Measurements from ENCODE around the gene POLL. TPM values are rescaled to one million over a fixed set of nuclear protein-coding genes. Genes with fewer than 3 reads are reported as not detected.

POLL gene
- total RNA-seq, 1 donor from 2014 or later = 27.8 TPM

GRCh38 chr10:101613646-101614045 is 25.6 kb upstream of the POLL start:
- Mint-ChIP-seq H3K4me3 (ENCODE audit: unreplicated experiment) (no peak overlapping the region), H3K9me3 (ENCODE audit: unreplicated experiment) (no peaks in the 10 kb centered on the region), H3K27me3 (ENCODE audit: low read depth, unreplicated experiment) (no peaks in the 10 kb centered on the region), H3K27ac (ENCODE audit: unreplicated experiment) (no peak overlapping the region), H3K36me3 (ENCODE audit: low read depth, unreplicated experiment) (peaks cover 30% of the 10 kb centered on the region), H3K4me1 (ENCODE audit: low read depth, unreplicated experiment) (peaks cover 20% of the 10 kb centered on the region)
- DNase-seq (ENCODE audit: low read depth) (no peak), FAIRE-seq (no peak)
- Histone ChIP-seq H3K36me3 (ENCODE audit: insufficient read depth, low read length) (peaks cover 2% of the 10 kb centered on the region), H3K79me2 (ENCODE audit: insufficient read depth, low read length) (no peaks in the 10 kb centered on the region), H3K27ac (ENCODE audit: low read depth, low read length) (no peak overlapping the region), H4K20me1 (ENCODE audit: insufficient read depth, low read length) (peaks cover 17% of the 10 kb centered on the region), H3K4me2 (ENCODE audit: low read length) (no peak overlapping the region), H3K4me3 (ENCODE audit: insufficient read depth, low read depth, low read length) (no peak overlapping the region), H2AFZ (ENCODE audit: low read depth, low read length) (no peak overlapping the region), H3K4me1 (ENCODE audit: insufficient read depth, low read length) (peaks cover 6% of the 10 kb centered on the region), H3K9ac (ENCODE audit: low read length) (no peak overlapping the region), H3K27me3 (ENCODE audit: insufficient read depth, low read length) (no peaks in the 10 kb centered on the region), H3K9me3 (ENCODE audit: insufficient read depth, low read depth, low read length) (no peaks in the 10 kb centered on the region)
- no peak for TF ChIP-seq EZH2 (IDR thresholded peaks at IDR 0.05; ENCODE audit: insufficient read depth, low read length)
- TF ChIP-seq CTCF (IDR thresholded peaks at IDR 0.05; ENCODE audit: insufficient read depth, low read depth, low read length) = no peak

GRCh38 chr10:101612872-101613271 is 24.8 kb upstream of the POLL start:
- Histone ChIP-seq H2AFZ (ENCODE audit: low read depth, low read length) (no peak overlapping the region), H3K27me3 (ENCODE audit: insufficient read depth, low read length) (no peaks in the 10 kb centered on the region), H3K4me2 (ENCODE audit: low read length) (no peak overlapping the region), H3K4me3 (ENCODE audit: insufficient read depth, low read depth, low read length) (no peak overlapping the region), H3K79me2 (ENCODE audit: insufficient read depth, low read length) (no peaks in the 10 kb centered on the region), H3K4me1 (ENCODE audit: insufficient read depth, low read length) (peaks cover 6% of the 10 kb centered on the region), H3K27ac (ENCODE audit: low read depth, low read length) (no peak overlapping the region), H3K9me3 (ENCODE audit: insufficient read depth, low read depth, low read length) (no peaks in the 10 kb centered on the region), H3K9ac (ENCODE audit: low read length) (no peak overlapping the region), H3K36me3 (ENCODE audit: insufficient read depth, low read length) (peaks cover 10% of the 10 kb centered on the region), H4K20me1 (ENCODE audit: insufficient read depth, low read length) (peaks cover 15% of the 10 kb centered on the region)
- TF ChIP-seq CTCF (IDR thresholded peaks at IDR 0.05; ENCODE audit: insufficient read depth, low read depth, low read length) = no peak
- TF ChIP-seq EZH2 (IDR thresholded peaks at IDR 0.05; ENCODE audit: insufficient read depth, low read length) = no peak
- Mint-ChIP-seq H3K4me3 (ENCODE audit: unreplicated experiment) (no peak overlapping the region), H3K27me3 (ENCODE audit: low read depth, unreplicated experiment) (no peaks in the 10 kb centered on the region), H3K4me1 (ENCODE audit: low read depth, unreplicated experiment) (peaks cover 21% of the 10 kb centered on the region), H3K27ac (ENCODE audit: unreplicated experiment) (no peak overlapping the region), H3K9me3 (ENCODE audit: unreplicated experiment) (no peaks in the 10 kb centered on the region), H3K36me3 (ENCODE audit: low read depth, unreplicated experiment) (peaks cover 29% of the 10 kb centered on the region)
- DNase-seq (ENCODE audit: low read depth) (no peak), FAIRE-seq (no peak)

GRCh38 chr10:101612086-101612485 is 24.0 kb upstream of the POLL start:
- Mint-ChIP-seq H3K9me3 (ENCODE audit: unreplicated experiment) (no peaks in the 10 kb centered on the region), H3K4me3 (ENCODE audit: unreplicated experiment) (no peak overlapping the region), H3K27ac (ENCODE audit: unreplicated experiment) (no peak overlapping the region), H3K36me3 (ENCODE audit: low read depth, unreplicated experiment) (peaks cover 23% of the 10 kb centered on the region), H3K4me1 (ENCODE audit: low read depth, unreplicated experiment) (peaks cover 24% of the 10 kb centered on the region), H3K27me3 (ENCODE audit: low read depth, unreplicated experiment) (no peaks in the 10 kb centered on the region)
- H3K27ac ChIP-seq (ENCODE audit: low read depth, low read length) = no peak overlapping the region
- peaks cover 12% of the 10 kb centered on the region for H3K36me3 ChIP-seq (ENCODE audit: insufficient read depth, low read length)
- DNase-seq (ENCODE audit: low read depth) (no peak), FAIRE-seq (no peak)
- H4K20me1 ChIP-seq (ENCODE audit: insufficient read depth, low read length) = peaks cover 7% of the 10 kb centered on the region
- H3K9ac ChIP-seq (ENCODE audit: low read length) = no peak overlapping the region
- peaks cover 6% of the 10 kb centered on the region for H3K4me1 ChIP-seq (ENCODE audit: insufficient read depth, low read length)
- no peaks in the 10 kb centered on the region for H3K27me3 ChIP-seq (ENCODE audit: insufficient read depth, low read length)
- no peaks in the 10 kb centered on the region for H3K9me3 ChIP-seq (ENCODE audit: insufficient read depth, low read depth, low read length)
- TF ChIP-seq EZH2 (IDR thresholded peaks at IDR 0.05; ENCODE audit: insufficient read depth, low read length) (no peak), CTCF (IDR thresholded peaks at IDR 0.05; ENCODE audit: insufficient read depth, low read depth, low read length) (no peak)
- H3K79me2 ChIP-seq (ENCODE audit: insufficient read depth, low read length) = no peaks in the 10 kb centered on the region
- no peak overlapping the region for H3K4me2 ChIP-seq (ENCODE audit: low read length)
- H3K4me3 ChIP-seq (ENCODE audit: insufficient read depth, low read depth, low read length) = no peak overlapping the region
- H2AFZ ChIP-seq (ENCODE audit: low read depth, low read length) = no peak overlapping the region
